Keratinocyte (primary cell): Measurements from ENCODE around the gene FASTKD2.

Source experiments
- CTCF ChIP-seq, 3 experiments: IDR thresholded peaks in 1 of 3; conservative IDR thresholded peaks in 1 of 3; optimal IDR thresholded peaks in 1 of 3; 2 replicates in 2 of 3; 3 replicates in 1 of 3; pipeline versions ENCODE3 to v1.5.1; 2011; ENCODE audit warnings: low read length in 3 of 3, mild to moderate bottlenecking in 3 of 3, moderate library complexity in 2 of 3, control low read depth in 1 of 3, inconsistent platforms in 1 of 3; ENCODE audit not compliant: insufficient read depth in 2 of 3; ENCODE audit errors: extremely low read depth in 1 of 3
- EZH2 ChIP-seq: IDR thresholded peaks from one replicate; pipeline ENCODE4 v1.6.1; 2012; ENCODE audit warnings: inconsistent platforms, mild to moderate bottlenecking, low read length, moderate library complexity

GRCh38 chr2:206832873-206833272 lies 67.5 kb downstream of the FASTKD2 start:
- TF ChIP-seq CTCF (optimal IDR thresholded peaks at IDR 0.05 in 1 of 3, IDR thresholded peaks at IDR 0.05 in 1 of 3, conservative IDR thresholded peaks at IDR 0.05 in 1 of 3; ENCODE audit: extremely low read depth in 1 of 3, insufficient read depth in 2 of 3, low read length in 3 of 3) = no peak
- TF ChIP-seq EZH2 = no peak
